Naive thymus-derived CD4-positive, alpha-beta T cell (primary cell): ENCODE measurements around the gene STRBP. TPM values are rescaled to one million over a fixed set of nuclear protein-coding genes. Genes with fewer than 3 reads are reported as not detected.
"Not testable (repeated sequence)": the region's sequence is repeated elsewhere in the genome, so short reads cannot be mapped to it uniquely, and the experiment has no call there.

Experiments used
- ATAC-seq: fragments of 150-1000 bp; cut with Tn5 transposase; 2 replicates; pipeline ENCODE4 v1.10.0; 2021; ENCODE audit warnings: mild to moderate bottlenecking, moderate library complexity
- CTCF ChIA-PET: fragments of 350-600 bp; sonication (Branson Sonifier 250); formaldehyde crosslinking; loops from one replicate; lab custom pipeline; 2021; ENCODE audit warnings: antibody characterized with exemption; lab: Charles Lee
- POLR2A ChIA-PET: fragments of 350-600 bp; sonication (Branson Sonifier 250); formaldehyde crosslinking; loops from one replicate; lab custom pipeline; 2021; ENCODE audit warnings: antibody characterized with exemption, inconsistent platforms; lab: Charles Lee
- DNase-seq, 9 donors: peaks; one replicate each; pipeline versions ENCODE4 v3.0.0 to v3.0.0-alpha.2; 2020 to 2022; ENCODE audit warnings: mixed read lengths in 1 of 9
- H3K27ac ChIP-seq: one replicate; pipeline ENCODE4 v1.7.0; 2013; ENCODE audit warnings: mild to moderate bottlenecking, low read depth, low read length, moderate library complexity
- H3K27me3 ChIP-seq, 2 donors: one replicate each; pipeline ENCODE4 v1.7.0; 2013; ENCODE audit warnings: low read length in 2 of 2, mild to moderate bottlenecking in 2 of 2, moderate library complexity in 2 of 2; ENCODE audit not compliant: control insufficient read depth in 2 of 2, insufficient read depth in 2 of 2
- H3K36me3 ChIP-seq, 3 experiments: 1 replicate in 2 of 3; 2 replicates in 1 of 3; pipeline ENCODE4 v1.7.0; 2013; ENCODE audit warnings: low read length in 3 of 3, mild to moderate bottlenecking in 3 of 3, moderate library complexity in 1 of 3; ENCODE audit not compliant: insufficient read depth in 3 of 3, control insufficient read depth in 2 of 3
- H3K4me1 ChIP-seq, 2 donors: one replicate each; pipeline ENCODE4 v1.7.0; 2013; ENCODE audit warnings: low read length in 2 of 2, mild to moderate bottlenecking in 2 of 2, moderate library complexity in 1 of 2; ENCODE audit not compliant: control insufficient read depth in 2 of 2, insufficient read depth in 2 of 2
- H3K4me3 ChIP-seq: 2 replicates; pipeline ENCODE4 v1.7.0; 2013; ENCODE audit warnings: mild to moderate bottlenecking, low read length
- H3K9me3 ChIP-seq, 3 experiments: 1 replicate in 2 of 3; 2 replicates in 1 of 3; pipeline ENCODE4 v1.7.0; 2013; ENCODE audit warnings: low read length in 3 of 3; ENCODE audit not compliant: control insufficient read depth in 2 of 3
- H3K27ac Mint-ChIP-seq, 9 donors: one replicate each; pipeline ENCODE4 v1.8.0; 2020 to 2022; ENCODE audit warnings: mixed read lengths in 9 of 9, mild to moderate bottlenecking in 8 of 9, moderate library complexity in 5 of 9, inconsistent platforms in 2 of 9
- H3K27me3 Mint-ChIP-seq, 5 donors: one replicate each; pipeline ENCODE4 v1.8.0; 2021 to 2022; ENCODE audit warnings: mixed read lengths in 5 of 5, mild to moderate bottlenecking in 1 of 5
- H3K36me3 Mint-ChIP-seq, 5 donors: one replicate each; pipeline ENCODE4 v1.8.0; 2020 to 2022; ENCODE audit warnings: mixed read lengths in 5 of 5, mild to moderate bottlenecking in 3 of 5, inconsistent platforms in 1 of 5
- H3K4me1 Mint-ChIP-seq, 7 donors: one replicate each; pipeline ENCODE4 v1.8.0; 2020 to 2022; ENCODE audit warnings: mixed read lengths in 7 of 7, mild to moderate bottlenecking in 3 of 7, inconsistent platforms in 1 of 7
- H3K4me3 Mint-ChIP-seq, 10 donors: one replicate each; pipeline ENCODE4 v1.8.0; 2020 to 2022; ENCODE audit warnings: mild to moderate bottlenecking in 10 of 10, mixed read lengths in 10 of 10, moderate library complexity in 6 of 10, inconsistent platforms in 2 of 10
- H3K9me3 Mint-ChIP-seq, 11 donors: one replicate each; pipeline ENCODE4 v1.8.0; 2020 to 2022; ENCODE audit warnings: mixed read lengths in 11 of 11, mild to moderate bottlenecking in 4 of 11, inconsistent platforms in 1 of 11, moderate library complexity in 1 of 11
- intact Hi-C, 2 donors: fragments of 100-400 bp; cut with micrococcal nuclease; formaldehyde crosslinking; loops; one replicate each; pipeline ENCODE4 v1.15.1; 2023
- polyA plus RNA-seq, 2 donors: library from polyadenylated mRNA; unstranded; fragments of 300-500 nt; fragmentation: Illumina TruSeq; gene quantifications; one replicate each; pipeline ENCODE4 v1.2.3, GENCODE V29; 2021
- total RNA-seq, 6 experiments: library from RNA in 5 of 6; stranded (reverse) in 5 of 6; gene quantifications; 1 replicate in 5 of 6; 2 replicates in 1 of 6; pipeline ENCODE4 v1.2.3 and lab custom pipeline; 2021 to 2026

Gene STRBP
- total and polyA plus RNA-seq, 7 experiments from 2014 or later, result 14.5 to 28.8 (median 20.6) TPM

DNA sequence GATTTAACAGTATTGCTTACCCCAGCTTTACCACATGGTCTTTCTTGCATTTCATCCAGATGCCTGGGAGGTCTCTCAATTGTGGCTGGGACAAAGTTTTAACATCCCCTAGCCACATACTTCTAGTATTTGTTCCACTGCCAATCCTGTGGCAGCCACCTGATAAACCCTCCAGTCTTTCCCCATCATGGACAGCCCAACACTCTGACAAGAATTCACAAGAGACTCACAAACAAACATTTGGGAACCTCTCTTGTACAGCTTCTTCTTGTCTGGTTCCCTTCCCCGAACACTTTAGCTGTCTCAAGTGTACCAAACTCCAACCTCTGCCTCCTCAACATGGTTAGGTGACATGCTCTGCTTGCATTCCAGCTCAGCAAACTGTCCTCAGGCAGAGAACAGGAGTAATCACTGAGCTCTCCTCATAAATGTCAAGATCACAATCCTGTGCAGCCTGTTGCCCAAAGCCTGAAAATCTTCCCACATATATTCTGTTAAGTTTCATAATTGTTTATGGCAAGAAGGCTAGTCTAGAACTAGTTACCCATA is 59.7 kb downstream of the STRBP start:
- ATAC-seq, result no peak
- H3K4me1 Mint-ChIP-seq, result peaks cover 0 to 11% (median 3%) of the 10 kb centered on the region in 7 donors
- no peak overlapping the region for H3K4me3 Mint-ChIP-seq
- H3K4me3 ChIP-seq, result no peak overlapping the region
- H3K4me1 ChIP-seq, result no peaks in the 10 kb centered on the region
- intact Hi-C loops, result no loop called here
- no peaks in the 10 kb centered on the region for H3K36me3 ChIP-seq
- no peaks in the 10 kb centered on the region for H3K9me3 Mint-ChIP-seq
- CTCF ChIA-PET, result no interaction called here
- no peaks in the 10 kb centered on the region for H3K9me3 ChIP-seq
- POLR2A ChIA-PET, result no interaction called here
- peaks cover 0 to 18% (median 3%) of the 10 kb centered on the region in 5 donors for H3K36me3 Mint-ChIP-seq
- no peaks in the 10 kb centered on the region for H3K27me3 ChIP-seq
- no peak overlapping the region for H3K27ac ChIP-seq
- no peak overlapping the region for H3K27ac Mint-ChIP-seq
- H3K27me3 Mint-ChIP-seq, result no peaks in the 10 kb centered on the region
- DNase-seq, result no peak

DNA sequence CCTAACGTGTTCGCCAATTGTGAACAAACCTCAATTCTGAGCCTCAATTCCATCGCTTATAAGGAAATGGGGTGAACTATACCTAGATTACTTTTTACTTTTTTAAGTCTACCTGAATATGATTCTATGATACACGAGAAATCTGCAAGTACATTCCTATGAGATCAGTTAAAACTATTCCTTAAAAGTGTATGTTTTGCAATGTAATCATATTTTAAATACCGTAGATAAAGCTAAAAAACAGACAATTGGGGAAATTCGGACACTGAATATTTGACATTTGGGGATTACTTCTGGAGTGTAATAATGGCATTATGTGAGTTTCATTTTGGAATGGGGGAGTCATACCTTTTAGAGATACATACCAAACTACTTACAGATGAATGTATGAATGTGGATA is 62.3 kb downstream of the STRBP start:
- no peaks in the 10 kb centered on the region for H3K36me3 ChIP-seq
- Mint-ChIP-seq H3K4me3 (no peak overlapping the region), H3K36me3 (peaks cover 3 to 36% (median 12%) of the 10 kb centered on the region in 5 donors), H3K4me1 (peaks cover 0 to 11% (median 4%) of the 10 kb centered on the region in 7 donors), H3K27me3 (no peaks in the 10 kb centered on the region), H3K27ac (no peak overlapping the region), H3K9me3 (peaks cover 0 to 3% (median 0%) of the 10 kb centered on the region in 11 donors)
- POLR2A ChIA-PET, result no interaction called here
- H3K4me1 ChIP-seq, result no peaks in the 10 kb centered on the region
- DNase-seq (no peak), ATAC-seq (no peak)
- CTCF ChIA-PET, result interaction anchor here (1.4 kb wide), 1 partner anchor 144 kb away, joined by 8 read pairs; no protein-coding TSS in a partner anchor
- H3K4me3 ChIP-seq, result no peak overlapping the region
- H3K9me3 ChIP-seq, result no peaks in the 10 kb centered on the region
- no peaks in the 10 kb centered on the region for H3K27me3 ChIP-seq
- intact Hi-C loops, result no loop called here
- H3K27ac ChIP-seq, result no peak overlapping the region

DNA sequence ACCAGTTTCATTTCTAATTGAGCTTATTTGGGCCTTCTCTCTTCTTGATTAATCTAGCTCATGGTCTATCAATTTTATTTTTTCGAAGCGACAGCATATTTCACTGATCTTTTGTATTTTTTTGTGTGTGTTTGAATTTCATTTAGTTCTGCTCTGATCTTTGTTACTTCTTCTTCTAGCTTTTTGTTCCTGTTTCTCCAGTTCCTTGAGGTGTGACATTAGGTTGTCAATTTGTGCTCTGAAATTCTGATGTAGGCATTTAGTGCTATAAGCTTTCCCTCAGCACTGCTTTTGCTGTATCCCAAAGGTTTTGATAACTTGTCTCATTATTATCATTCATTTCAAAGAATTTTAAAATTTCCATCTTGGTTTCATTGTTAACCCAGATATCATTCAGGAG is 67.3 kb downstream of the STRBP start:
- H3K9me3 Mint-ChIP-seq, result peaks cover 0 to 10% (median 2%) of the 10 kb centered on the region in 11 donors
- Histone ChIP-seq H3K27me3 (no peaks in the 10 kb centered on the region), H3K27ac (no peak overlapping the region), H3K4me1 (no peaks in the 10 kb centered on the region), H3K4me3 (no peak overlapping the region), H3K9me3 (no peaks in the 10 kb centered on the region), H3K36me3 (peaks cover 0 to 2% (median 0%) of the 10 kb centered on the region in 3 experiments)
- ChIA-PET CTCF (no interaction called here), POLR2A (no interaction called here)
- H3K27ac Mint-ChIP-seq, result no peak overlapping the region
- ATAC-seq (no peak), DNase-seq (no peak)
- H3K4me1 Mint-ChIP-seq, result peaks cover 0 to 4% (median 0%) of the 10 kb centered on the region in 7 donors
- H3K4me3 Mint-ChIP-seq, result no peak overlapping the region
- H3K27me3 Mint-ChIP-seq, result no peaks in the 10 kb centered on the region
- intact Hi-C loops, result no loop called here
- peaks cover 0 to 41% (median 21%) of the 10 kb centered on the region in 5 donors for H3K36me3 Mint-ChIP-seq

DNA sequence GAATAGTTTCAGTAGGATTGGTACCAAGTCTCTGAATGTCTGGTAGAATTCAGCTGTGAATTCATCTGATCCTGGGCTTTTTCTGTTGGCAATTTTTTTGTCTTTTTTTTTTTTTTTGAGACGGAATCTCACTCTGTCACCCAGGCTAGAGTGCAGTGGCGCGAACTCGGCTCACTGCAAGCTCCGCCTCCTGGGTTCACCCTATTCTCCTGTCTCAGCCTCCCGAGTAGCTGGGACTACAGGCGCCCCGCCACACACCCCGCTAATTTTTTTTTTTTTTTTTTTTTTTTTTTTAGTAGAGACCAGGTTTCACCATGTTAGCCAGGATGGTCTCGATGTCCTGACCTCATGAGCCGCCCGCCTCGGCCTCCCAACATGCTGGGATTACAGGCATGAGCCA is 67.9 kb downstream of the STRBP start:
- DNase-seq, H3K4me3 Mint-ChIP-seq, H3K4me3 ChIP-seq, H3K4me1 ChIP-seq, H3K27me3 ChIP-seq, POLR2A ChIA-PET, CTCF ChIA-PET, ATAC-seq, H3K27me3 Mint-ChIP-seq, H3K9me3 ChIP-seq, H3K4me1 Mint-ChIP-seq, H3K27ac Mint-ChIP-seq, intact Hi-C loops, H3K36me3 ChIP-seq, H3K27ac ChIP-seq: not testable (repeated sequence)
- H3K36me3 Mint-ChIP-seq, result peaks cover 0 to 40% (median 21%) of the 10 kb centered on the region in 5 donors
- H3K9me3 Mint-ChIP-seq, result peaks cover 0 to 10% (median 2%) of the 10 kb centered on the region in 11 donors

DNA sequence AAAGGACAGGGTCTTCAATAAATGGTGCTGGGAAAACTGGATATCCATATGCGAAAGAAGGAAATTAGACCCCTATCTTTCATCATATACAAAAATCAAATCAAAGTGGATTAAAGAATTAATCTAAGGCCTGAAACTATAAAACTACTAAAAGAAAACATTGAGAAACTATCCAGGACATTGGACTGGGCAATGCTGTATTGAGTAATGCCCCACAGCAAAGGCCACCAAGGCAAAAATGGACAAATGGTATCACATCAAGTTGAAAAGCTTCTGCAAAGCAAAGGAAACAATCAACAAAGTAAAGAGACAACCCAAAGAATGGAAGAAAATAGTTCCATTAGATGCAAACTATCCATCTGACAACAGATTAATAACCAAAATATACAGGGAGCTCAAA is 72.3 kb downstream of the STRBP start:
- CTCF ChIA-PET, result interaction anchor here (0.6 kb wide), 1 partner anchor 43 kb away, joined by 4 read pairs; no protein-coding TSS in a partner anchor
- no peak overlapping the region for H3K4me3 Mint-ChIP-seq
- Histone ChIP-seq H3K27me3 (no peaks in the 10 kb centered on the region), H3K4me3 (no peak overlapping the region), H3K27ac (no peak overlapping the region), H3K9me3 (no peaks in the 10 kb centered on the region), H3K36me3 (peaks cover 0 to 3% (median 0%) of the 10 kb centered on the region in 3 experiments), H3K4me1 (no peaks in the 10 kb centered on the region)
- peaks cover 0 to 19% (median 4%) of the 10 kb centered on the region in 5 donors for H3K36me3 Mint-ChIP-seq
- POLR2A ChIA-PET, result no interaction called here
- H3K4me1 Mint-ChIP-seq, result peaks cover 0 to 6% (median 0%) of the 10 kb centered on the region in 7 donors
- ATAC-seq (no peak), DNase-seq (no peak)
- H3K27ac Mint-ChIP-seq, result no peak overlapping the region
- no peaks in the 10 kb centered on the region for H3K27me3 Mint-ChIP-seq
- intact Hi-C loops, result no loop called here
- H3K9me3 Mint-ChIP-seq, result peaks cover 0 to 8% (median 0%) of the 10 kb centered on the region in 11 donors

DNA sequence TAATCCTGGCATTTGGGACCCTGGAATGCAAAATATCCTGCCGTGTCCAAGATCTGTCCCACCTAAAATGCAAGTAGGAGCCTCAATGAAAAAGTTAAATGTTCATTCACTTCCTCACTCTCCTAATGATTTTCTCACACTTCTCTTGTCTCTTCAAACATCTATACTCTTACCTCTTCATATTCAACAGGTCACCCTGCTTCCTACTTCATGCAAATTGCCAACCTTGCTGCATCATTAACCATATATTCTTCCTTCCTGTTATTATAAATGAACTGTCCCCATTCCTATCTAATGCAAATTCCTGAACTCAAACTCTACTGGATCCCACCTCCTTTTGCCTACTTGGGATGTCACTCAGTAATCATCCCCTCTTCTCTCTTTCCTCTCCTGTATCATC is 74.4 kb downstream of the STRBP start:
- no peak for DNase-seq
- Histone ChIP-seq H3K9me3 (no peaks in the 10 kb centered on the region), H3K36me3 (peaks cover 0 to 3% (median 0%) of the 10 kb centered on the region in 3 experiments), H3K4me3 (no peak overlapping the region), H3K27ac (no peak overlapping the region), H3K27me3 (no peaks in the 10 kb centered on the region), H3K4me1 (no peaks in the 10 kb centered on the region)
- no peaks in the 10 kb centered on the region for H3K27me3 Mint-ChIP-seq
- no peak for ATAC-seq
- peaks cover 0 to 10% (median 4%) of the 10 kb centered on the region in 5 donors for H3K36me3 Mint-ChIP-seq
- peaks cover 0 to 6% (median 0%) of the 10 kb centered on the region in 11 donors for H3K9me3 Mint-ChIP-seq
- H3K27ac Mint-ChIP-seq, result no peak overlapping the region
- intact Hi-C loops, result no loop called here
- POLR2A ChIA-PET, result no interaction called here
- CTCF ChIA-PET, result no interaction called here
- H3K4me1 Mint-ChIP-seq, result peaks cover 0 to 6% (median 0%) of the 10 kb centered on the region in 7 donors
- H3K4me3 Mint-ChIP-seq, result no peak overlapping the region

DNA sequence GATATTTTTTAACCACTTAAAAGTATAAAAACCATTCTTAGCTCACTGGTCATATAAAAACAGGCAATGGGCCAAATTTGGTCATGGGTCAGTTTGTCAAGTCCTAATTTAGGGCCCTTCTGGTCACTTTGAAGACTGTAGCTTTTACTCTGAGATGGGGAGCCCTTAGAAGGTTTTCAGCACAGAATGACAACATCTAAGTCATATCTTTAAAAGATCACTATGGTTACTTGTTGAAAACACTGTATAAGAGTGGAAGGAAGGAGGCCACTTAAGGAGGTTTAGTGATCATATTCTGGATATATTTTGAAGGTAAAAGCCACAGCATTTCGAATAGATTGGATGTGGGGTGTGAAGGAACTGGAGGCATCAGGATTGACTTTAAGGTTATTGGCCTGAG is 76.7 kb downstream of the STRBP start:
- POLR2A ChIA-PET, result no interaction called here
- peaks cover 0 to 6% (median 0%) of the 10 kb centered on the region in 7 donors for H3K4me1 Mint-ChIP-seq
- Histone ChIP-seq H3K27me3 (no peaks in the 10 kb centered on the region), H3K4me3 (no peak overlapping the region), H3K4me1 (no peaks in the 10 kb centered on the region), H3K9me3 (no peaks in the 10 kb centered on the region), H3K27ac (no peak overlapping the region), H3K36me3 (peaks cover 0 to 3% (median 0%) of the 10 kb centered on the region in 3 experiments)
- no peak overlapping the region for H3K4me3 Mint-ChIP-seq
- intact Hi-C loops, result no loop called here
- H3K36me3 Mint-ChIP-seq, result peaks cover 0 to 11% (median 9%) of the 10 kb centered on the region in 5 donors
- peaks cover 0 to 10% (median under 1%) of the 10 kb centered on the region in 11 donors for H3K9me3 Mint-ChIP-seq
- H3K27me3 Mint-ChIP-seq, result no peaks in the 10 kb centered on the region
- no peak for DNase-seq
- CTCF ChIA-PET, result no interaction called here
- H3K27ac Mint-ChIP-seq, result no peak overlapping the region
- no peak for ATAC-seq
